Activated B cell treated with CpG ODN at 0.5 μM for 24 hours (primary cell): ENCODE data around the gene CLDN1. TPM values are rescaled to one million over a fixed set of nuclear protein-coding genes. Genes with fewer than 3 reads are reported as not detected.
"Not testable (repeated sequence)": the region's sequence is repeated elsewhere in the genome, so short reads cannot be mapped to it uniquely, and the experiment has no call there.

ENCODE experiments used
- ATAC-seq: fragments of 200-7000 bp; cut with Tn5 transposase; one replicate; pipeline ENCODE4 v1.10.0; 2021; ENCODE audit warnings: low read depth, mild to moderate bottlenecking, moderate library complexity
- CTCF ChIA-PET: fragments of 350-600 bp; sonication (Branson Sonifier 250); formaldehyde crosslinking; loops from one replicate; lab custom pipeline; 2021; ENCODE audit warnings: antibody characterized with exemption; lab: Charles Lee
- POLR2A ChIA-PET: fragments of 350-600 bp; sonication (Branson Sonifier 250); formaldehyde crosslinking; loops from one replicate; lab custom pipeline; 2021; ENCODE audit warnings: antibody characterized with exemption; lab: Charles Lee
- DNase-seq: peaks from one replicate; pipeline ENCODE4 v3.0.0; 2022
- H3K27ac Mint-ChIP-seq: one replicate; pipeline ENCODE4 v1.8.0; 2020; ENCODE audit warnings: mixed read lengths
- H3K27me3 Mint-ChIP-seq: one replicate; pipeline ENCODE4 v1.8.0; 2021; ENCODE audit warnings: mixed read lengths
- H3K36me3 Mint-ChIP-seq: one replicate; pipeline ENCODE4 v1.8.0; 2021; ENCODE audit warnings: low read depth, mixed read lengths
- H3K4me1 Mint-ChIP-seq: one replicate; pipeline ENCODE4 v1.8.0; 2021; ENCODE audit warnings: mixed read lengths
- H3K4me3 Mint-ChIP-seq: one replicate; pipeline ENCODE4 v1.8.0; 2020; ENCODE audit warnings: mild to moderate bottlenecking, mixed read lengths
- H3K9me3 Mint-ChIP-seq: one replicate; pipeline ENCODE4 v1.8.0; 2020; ENCODE audit warnings: mixed read lengths
- CTCF ChIP-seq: fragments of 200-600 bp; IDR thresholded peaks from one replicate; pipeline ENCODE4 v1.8.0; 2022; ENCODE audit warnings: antibody characterized with exemption, mild to moderate bottlenecking
- intact Hi-C: fragments of 100-400 bp; cut with micrococcal nuclease; formaldehyde crosslinking; loops from one replicate; pipeline ENCODE4 v1.15.1; 2024
- total RNA-seq: library from RNA; stranded (reverse); gene quantifications from 2 replicates; pipeline ENCODE4 v1.2.3, GENCODE V29; 2022

The CLDN1 gene
- total RNA-seq, 1 donor from 2014 or later = not detected

DNA sequence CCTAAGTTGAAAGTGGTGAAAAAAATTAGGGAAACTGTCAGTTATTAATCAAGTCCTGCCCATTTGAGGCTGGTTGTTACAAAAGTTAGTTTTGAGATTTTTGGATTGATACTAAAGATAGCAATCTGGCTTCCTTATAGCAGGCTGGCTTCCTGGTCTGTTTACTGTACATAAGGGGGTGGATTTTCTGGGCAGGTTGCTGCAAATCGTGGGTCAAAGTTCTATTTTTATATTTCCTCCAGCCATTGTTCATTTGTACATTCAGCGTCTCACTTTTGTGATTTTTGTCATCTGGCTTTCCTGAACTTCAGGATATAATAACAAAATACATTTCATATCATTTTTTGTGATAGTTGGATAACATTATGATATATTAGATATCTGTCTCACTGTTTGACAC, 49.5 kb downstream of the CLDN1 start:
- DNase-seq (no peak), ATAC-seq (no peak)
- no peak for TF ChIP-seq CTCF
- H3K4me1 Mint-ChIP-seq = no peaks in the 10 kb centered on the region
- H3K36me3 Mint-ChIP-seq = no peaks in the 10 kb centered on the region
- no peak overlapping the region for H3K4me3 Mint-ChIP-seq
- ChIA-PET CTCF (no interaction called here), POLR2A (no interaction called here)
- no peak overlapping the region for H3K27ac Mint-ChIP-seq
- H3K9me3 Mint-ChIP-seq = peaks cover 3% of the 10 kb centered on the region
- intact Hi-C loops = no loop called here
- no peaks in the 10 kb centered on the region for H3K27me3 Mint-ChIP-seq

GRCh38 chr3:190269101-190269500, 53.1 kb downstream of the CLDN1 start:
- Mint-ChIP-seq H3K4me3 (no peak overlapping the region), H3K36me3 (no peaks in the 10 kb centered on the region), H3K27me3 (no peaks in the 10 kb centered on the region), H3K9me3 (peaks cover 3% of the 10 kb centered on the region), H3K27ac (no peak overlapping the region), H3K4me1 (no peaks in the 10 kb centered on the region)
- no peak for DNase-seq
- POLR2A ChIA-PET = no interaction called here
- CTCF ChIA-PET = no interaction called here
- no peak for ATAC-seq
- intact Hi-C loops = no loop called here
- no peak for TF ChIP-seq CTCF

- ATAC-seq, H3K4me1 Mint-ChIP-seq, H3K27ac Mint-ChIP-seq, H3K27me3 Mint-ChIP-seq, H3K4me3 Mint-ChIP-seq, POLR2A ChIA-PET, DNase-seq, H3K9me3 Mint-ChIP-seq, intact Hi-C loops, H3K36me3 Mint-ChIP-seq, CTCF ChIA-PET: not testable (repeated sequence)
Measured at GRCh38 chr3:190267464-190267863, 54.8 kb downstream of the CLDN1 start.

DNA sequence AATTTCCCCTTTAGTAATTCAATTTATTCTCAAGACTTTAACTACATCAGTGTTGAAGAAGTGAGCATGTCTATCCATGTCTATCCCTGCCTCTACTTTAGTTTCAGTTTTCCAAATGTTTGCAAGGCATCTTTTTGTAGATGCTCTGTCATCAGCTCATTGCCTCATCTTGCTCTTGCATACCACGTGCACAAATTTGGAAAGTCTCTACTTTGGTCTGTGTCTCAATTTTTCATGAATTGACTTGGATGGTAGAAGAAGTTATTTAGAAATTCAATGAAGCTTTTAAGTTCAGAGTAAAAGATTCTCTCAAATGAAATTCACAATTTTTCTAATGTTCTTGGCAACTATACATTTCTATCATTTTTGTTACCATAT, 55.3 kb downstream of the CLDN1 start:
- Mint-ChIP-seq H3K36me3 (no peaks in the 10 kb centered on the region), H3K9me3 (peaks cover 3% of the 10 kb centered on the region), H3K4me1 (no peaks in the 10 kb centered on the region), H3K4me3 (no peak overlapping the region), H3K27me3 (no peaks in the 10 kb centered on the region), H3K27ac (no peak overlapping the region)
- TF ChIP-seq CTCF = no peak
- ChIA-PET POLR2A (no interaction called here), CTCF (no interaction called here)
- DNase-seq (no peak), ATAC-seq (no peak)
- intact Hi-C loops = no loop called here

- Mint-ChIP-seq H3K36me3 (no peaks in the 10 kb centered on the region), H3K4me1 (no peaks in the 10 kb centered on the region), H3K9me3 (peaks cover 3% of the 10 kb centered on the region), H3K27me3 (no peaks in the 10 kb centered on the region), H3K27ac (no peak overlapping the region), H3K4me3 (no peak overlapping the region)
- CTCF ChIA-PET = no interaction called here
- intact Hi-C loops = no loop called here
- TF ChIP-seq CTCF = no peak
- no peak for ATAC-seq
- POLR2A ChIA-PET = no interaction called here
- no peak for DNase-seq
Measured at GRCh38 chr3:190266265-190266912, 55.9 kb downstream of the CLDN1 start.

GRCh38 chr3:190265796-190266195, 56.5 kb downstream of the CLDN1 start:
- ChIA-PET POLR2A (no interaction called here), CTCF (no interaction called here)
- intact Hi-C loops = no loop called here
- Mint-ChIP-seq H3K27ac (no peak overlapping the region), H3K4me3 (no peak overlapping the region), H3K9me3 (no peaks in the 10 kb centered on the region), H3K27me3 (no peaks in the 10 kb centered on the region), H3K36me3 (no peaks in the 10 kb centered on the region), H3K4me1 (no peaks in the 10 kb centered on the region)
- no peak for ATAC-seq
- DNase-seq = no peak
- no peak for TF ChIP-seq CTCF
